Endothelial cell (in vitro differentiated cells): ENCODE measurements around the gene SMARCAL1. TPM values are rescaled to one million over a fixed set of nuclear protein-coding genes. Genes with fewer than 3 reads are reported as not detected.

Experiments used
- DNase-seq: peaks from one replicate; pipeline ENCODE4 v3.0.0; 2021; ENCODE audit warnings: low spot score
- H3K27ac Mint-ChIP-seq: one replicate; pipeline ENCODE4 v1.8.0; 2021; ENCODE audit warnings: mixed read lengths, inconsistent platforms; ENCODE audit not compliant: unreplicated experiment
- H3K27me3 Mint-ChIP-seq: one replicate; pipeline ENCODE4 v1.8.0; 2021; ENCODE audit warnings: mild to moderate bottlenecking, moderate library complexity, mixed read lengths, inconsistent platforms; ENCODE audit not compliant: unreplicated experiment
- H3K36me3 Mint-ChIP-seq: one replicate; pipeline ENCODE4 v1.8.0; 2021; ENCODE audit warnings: mild to moderate bottlenecking, low read depth, mixed read lengths, inconsistent platforms; ENCODE audit not compliant: unreplicated experiment
- H3K4me1 Mint-ChIP-seq: one replicate; pipeline ENCODE4 v1.8.0; 2021; ENCODE audit warnings: mild to moderate bottlenecking, mixed read lengths, inconsistent platforms; ENCODE audit not compliant: unreplicated experiment
- H3K4me3 Mint-ChIP-seq: one replicate; pipeline ENCODE4 v1.8.0; 2021; ENCODE audit warnings: mild to moderate bottlenecking, mixed read lengths, inconsistent platforms; ENCODE audit not compliant: unreplicated experiment
- H3K9me3 Mint-ChIP-seq: one replicate; pipeline ENCODE4 v1.8.0; 2021; ENCODE audit warnings: mixed read lengths, inconsistent platforms; ENCODE audit not compliant: unreplicated experiment
- total RNA-seq: library from RNA; stranded (reverse); fragmentation: NEBNext Ultra II Directional; extraction: Animal tissue kit (Norgen Biotek cat#: 25700); gene quantifications from one replicate; pipeline ENCODE4 v1.2.1, GENCODE V29; 2021; ENCODE audit not compliant: unreplicated experiment
- TF ChIP-seq, protein P1 (sequence below): fragments of 200-600 bp; sonication (generic); IDR thresholded peaks from one replicate; pipeline ENCODE4 v1.5.0; 2021; ENCODE audit warnings: antibody characterized with exemption; ENCODE audit not compliant: unreplicated experiment

SMARCAL1 gene
- total RNA-seq, 1 donor from 2014 or later, result 39.1 TPM

DNA sequence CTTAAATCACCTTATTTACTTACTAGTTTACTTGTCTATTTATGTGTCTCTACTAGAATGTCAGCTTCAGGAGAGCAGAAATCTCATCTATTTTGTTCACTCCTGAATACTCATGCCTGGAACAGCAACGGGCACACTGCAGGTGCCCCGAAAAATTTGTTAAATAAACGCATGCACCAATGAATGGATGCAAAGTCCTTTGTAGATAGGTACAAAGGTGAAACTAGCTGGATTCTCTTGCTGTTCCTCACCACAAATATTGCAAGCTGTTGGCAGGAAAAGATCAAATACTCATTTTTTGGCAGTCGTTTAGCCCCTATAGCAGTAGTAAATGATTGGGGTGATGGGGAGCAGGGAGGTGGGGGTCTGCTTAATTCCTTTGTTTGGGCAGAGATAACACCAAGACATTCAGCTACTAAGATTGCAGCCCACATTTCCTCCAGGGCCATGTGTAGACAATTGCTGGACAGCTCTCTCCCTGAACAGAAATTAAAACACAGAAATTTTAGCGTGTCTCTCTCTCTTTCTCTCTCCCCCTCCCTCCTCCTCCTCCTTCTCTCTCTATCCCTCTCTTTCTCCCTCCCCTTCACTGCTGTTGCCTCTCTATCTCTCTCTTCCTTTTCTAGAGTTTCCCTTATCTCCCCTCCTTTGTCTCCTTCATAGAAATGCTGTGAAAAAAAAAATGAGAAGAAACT is 45.4 kb upstream of the SMARCAL1 start:
- TF ChIP-seq, protein P1, sequence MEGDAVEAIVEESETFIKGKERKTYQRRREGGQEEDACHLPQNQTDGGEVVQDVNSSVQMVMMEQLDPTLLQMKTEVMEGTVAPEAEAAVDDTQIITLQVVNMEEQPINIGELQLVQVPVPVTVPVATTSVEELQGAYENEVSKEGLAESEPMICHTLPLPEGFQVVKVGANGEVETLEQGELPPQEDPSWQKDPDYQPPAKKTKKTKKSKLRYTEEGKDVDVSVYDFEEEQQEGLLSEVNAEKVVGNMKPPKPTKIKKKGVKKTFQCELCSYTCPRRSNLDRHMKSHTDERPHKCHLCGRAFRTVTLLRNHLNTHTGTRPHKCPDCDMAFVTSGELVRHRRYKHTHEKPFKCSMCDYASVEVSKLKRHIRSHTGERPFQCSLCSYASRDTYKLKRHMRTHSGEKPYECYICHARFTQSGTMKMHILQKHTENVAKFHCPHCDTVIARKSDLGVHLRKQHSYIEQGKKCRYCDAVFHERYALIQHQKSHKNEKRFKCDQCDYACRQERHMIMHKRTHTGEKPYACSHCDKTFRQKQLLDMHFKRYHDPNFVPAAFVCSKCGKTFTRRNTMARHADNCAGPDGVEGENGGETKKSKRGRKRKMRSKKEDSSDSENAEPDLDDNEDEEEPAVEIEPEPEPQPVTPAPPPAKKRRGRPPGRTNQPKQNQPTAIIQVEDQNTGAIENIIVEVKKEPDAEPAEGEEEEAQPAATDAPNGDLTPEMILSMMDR, result no peak
- peaks cover 12% of the 10 kb centered on the region for H3K27me3 Mint-ChIP-seq
- H3K9me3 Mint-ChIP-seq, result no peaks in the 10 kb centered on the region
- no peak overlapping the region for H3K27ac Mint-ChIP-seq
- H3K36me3 Mint-ChIP-seq, result peaks cover 3% of the 10 kb centered on the region
- no peak for DNase-seq
- no peak overlapping the region for H3K4me3 Mint-ChIP-seq
- peaks cover 12% of the 10 kb centered on the region for H3K4me1 Mint-ChIP-seq

DNA sequence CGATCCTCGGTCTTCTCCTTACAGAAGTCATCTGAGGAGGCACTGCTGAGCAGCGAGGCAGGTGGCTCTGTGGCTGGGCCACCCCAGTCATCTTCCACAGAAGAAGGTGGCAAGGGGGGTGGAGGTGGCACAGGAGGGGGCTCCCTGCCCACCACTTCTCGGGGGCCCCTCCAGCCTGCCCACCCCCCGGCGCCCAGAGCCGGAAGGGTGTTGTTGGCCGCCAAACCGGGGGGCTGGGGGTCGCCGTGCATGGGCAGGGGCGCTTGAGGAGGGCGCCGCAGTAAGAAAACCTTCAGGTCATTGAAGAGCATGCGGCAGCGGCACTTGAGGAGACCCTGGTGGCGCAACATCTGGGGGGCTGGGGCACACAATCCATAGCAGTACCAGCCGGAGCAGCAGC is 42.5 kb upstream of the SMARCAL1 start:
- Mint-ChIP-seq H3K4me3 (no peak overlapping the region), H3K4me1 (peaks cover 17% of the 10 kb centered on the region), H3K36me3 (peaks cover 3% of the 10 kb centered on the region), H3K27me3 (peaks cover 19% of the 10 kb centered on the region), H3K27ac (no peak overlapping the region), H3K9me3 (no peaks in the 10 kb centered on the region)
- TF ChIP-seq, protein P1, result no peak
- no peak for DNase-seq

DNA sequence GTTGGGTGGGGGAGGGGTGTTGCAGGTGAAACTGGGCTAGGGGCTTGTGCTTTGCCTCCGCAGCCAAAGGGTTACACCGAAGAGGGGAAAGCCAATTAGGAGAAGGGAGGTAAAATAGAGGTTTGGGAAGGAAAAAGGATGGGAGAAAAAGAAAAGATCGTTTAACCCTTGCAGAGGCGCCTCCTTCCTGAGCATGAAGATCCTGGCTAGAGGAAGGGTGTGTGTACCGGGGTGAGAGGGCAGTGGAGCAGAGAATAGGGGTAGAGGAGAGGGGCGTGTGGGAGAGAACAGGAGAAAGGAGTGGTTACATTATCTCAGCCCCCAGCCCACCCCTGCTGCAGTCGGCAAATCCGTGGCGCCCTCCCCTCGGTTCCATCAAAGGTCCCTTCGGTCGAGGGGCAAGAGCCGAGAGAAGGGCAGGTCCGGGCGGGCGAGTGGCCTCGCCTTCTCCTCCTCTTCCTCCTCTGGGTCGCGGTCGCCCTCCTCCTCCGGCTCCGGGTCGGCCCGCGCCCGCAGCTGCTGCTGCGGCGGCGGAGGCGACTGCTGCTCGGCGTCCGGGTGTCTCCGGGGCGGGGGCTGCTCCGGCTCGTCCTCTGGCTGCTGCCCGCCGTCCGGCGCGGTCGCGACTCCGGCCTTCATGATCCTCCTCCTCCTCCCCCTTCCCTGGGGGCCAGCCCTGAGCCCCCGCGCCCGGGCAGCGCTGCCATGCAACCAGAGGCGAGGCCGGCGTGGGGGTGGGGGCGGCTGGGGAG is 41.1 kb upstream of the SMARCAL1 start:
- Mint-ChIP-seq H3K27ac (no peak overlapping the region), H3K4me1 (peaks cover 17% of the 10 kb centered on the region), H3K36me3 (peaks cover 3% of the 10 kb centered on the region), H3K9me3 (no peaks in the 10 kb centered on the region), H3K4me3 (peak overlapping the region; percentile 82), H3K27me3 (peaks cover 15% of the 10 kb centered on the region)
- TF ChIP-seq, protein P1, result no peak
- peak; percentile 34 for DNase-seq

DNA sequence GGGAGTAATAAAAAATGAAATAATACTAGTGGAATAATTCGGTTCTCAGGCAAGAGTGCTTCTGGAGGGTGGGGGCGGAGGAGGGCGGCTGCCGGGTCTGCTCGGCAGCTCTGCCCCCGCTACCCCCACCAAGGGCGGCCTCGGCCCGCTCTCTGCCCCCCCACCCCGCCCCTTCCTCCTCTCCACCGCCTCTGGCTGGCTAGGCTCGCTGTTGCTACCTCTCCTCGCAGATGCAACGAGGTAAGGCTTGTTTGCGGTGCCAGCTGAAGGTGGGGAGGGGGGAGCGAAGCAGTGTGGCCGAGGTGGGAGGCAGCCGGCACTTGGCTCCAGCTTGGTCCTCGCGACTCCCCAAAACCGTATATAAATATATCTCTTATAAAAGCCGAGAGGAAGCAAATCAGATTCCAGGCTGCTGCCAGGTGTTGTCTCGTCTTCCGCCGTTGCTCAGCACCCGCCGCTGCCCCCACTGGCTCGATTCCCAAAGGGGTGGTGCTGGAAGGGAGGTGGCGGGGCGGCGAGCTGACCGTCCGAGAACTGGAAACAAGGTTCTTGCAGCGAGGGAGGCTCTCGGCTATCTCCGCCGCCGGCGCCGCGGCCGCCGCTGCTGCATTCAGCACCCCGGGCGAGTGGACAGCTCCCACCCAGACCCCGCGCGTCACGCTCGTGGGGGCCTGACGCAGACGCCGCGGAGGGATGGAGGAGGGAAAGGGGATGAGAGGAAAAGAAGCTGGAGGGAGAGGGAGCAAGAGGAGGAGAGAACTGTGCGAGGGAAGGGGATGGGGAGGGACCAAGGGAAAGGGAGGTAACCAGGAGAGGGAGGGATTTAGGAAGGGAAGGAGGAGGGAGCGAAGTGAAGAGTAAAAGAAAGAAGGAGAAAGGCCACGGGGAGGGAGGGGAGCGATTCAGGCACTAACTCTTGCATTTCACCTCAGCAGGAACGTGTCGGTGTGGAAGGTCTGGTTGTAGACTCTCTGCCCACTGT is 40.3 kb upstream of the SMARCAL1 start, which contains the start of gene MARCHF4:
Gene MARCHF4, minus strand, starts transcription at position 763 of the 982 bp plus-strand sequence. CDS start 2,223 bp downstream, outside the sequence.
- peak within 1 kb of the TSS; percentile 8 for H3K27ac Mint-ChIP-seq
- peaks cover 15% of the 10 kb centered on the region for H3K27me3 Mint-ChIP-seq
- peaks cover 17% of the 10 kb centered on the region for H3K4me1 Mint-ChIP-seq
- peak; percentile 92 for DNase-seq
- TF ChIP-seq, protein P1, result no peak
- peak within 1 kb of the TSS; percentile 79 for H3K4me3 Mint-ChIP-seq
- peaks cover 3% of the 10 kb centered on the region for H3K36me3 Mint-ChIP-seq
- H3K9me3 Mint-ChIP-seq, result no peaks in the 10 kb centered on the region
